NCI-H128 (cell line): ENCODE results near the gene F7.

ENCODE experiments used
- DNase-seq: peaks from one replicate; lab custom pipeline; 2025; ENCODE audit not compliant: unreplicated experiment; lab: John Stamatoyannopoulos, UW

The F7 gene

DNA sequence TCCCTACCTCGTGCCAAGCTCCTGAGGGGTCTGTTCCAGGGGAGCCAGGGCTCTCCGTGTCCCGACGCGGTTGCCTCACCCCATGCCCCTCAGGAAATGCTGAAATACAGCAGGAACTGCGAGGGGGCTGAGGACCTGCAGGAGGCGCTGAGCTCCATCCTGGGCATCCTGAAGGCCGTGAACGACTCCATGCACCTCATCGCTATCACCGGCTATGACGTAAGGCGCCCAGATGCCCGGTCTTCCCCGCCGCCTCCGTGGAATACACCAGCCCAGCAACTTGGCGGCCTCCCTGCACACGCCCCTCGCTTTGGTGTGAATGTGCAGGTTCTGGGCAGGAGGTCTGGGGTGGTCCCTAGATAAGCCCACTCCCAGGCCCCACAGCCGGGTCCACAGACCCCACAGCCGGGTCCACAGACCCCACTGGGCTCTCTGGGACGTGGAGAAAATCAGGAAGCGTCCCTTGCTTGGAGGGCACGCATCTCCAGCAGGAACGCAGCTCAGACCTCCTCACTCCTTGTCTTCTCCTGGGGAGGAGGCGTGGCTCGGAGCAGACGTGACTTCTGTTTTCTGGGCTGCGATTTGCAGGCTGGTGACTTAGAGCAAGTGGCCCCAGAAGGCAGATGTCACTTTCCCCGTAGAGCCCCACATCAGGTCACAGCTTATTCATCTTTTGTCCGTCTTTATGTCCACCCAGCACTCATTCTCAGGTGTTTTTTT, 19.4 kb upstream of the F7 start:
- no peak for DNase-seq

DNA sequence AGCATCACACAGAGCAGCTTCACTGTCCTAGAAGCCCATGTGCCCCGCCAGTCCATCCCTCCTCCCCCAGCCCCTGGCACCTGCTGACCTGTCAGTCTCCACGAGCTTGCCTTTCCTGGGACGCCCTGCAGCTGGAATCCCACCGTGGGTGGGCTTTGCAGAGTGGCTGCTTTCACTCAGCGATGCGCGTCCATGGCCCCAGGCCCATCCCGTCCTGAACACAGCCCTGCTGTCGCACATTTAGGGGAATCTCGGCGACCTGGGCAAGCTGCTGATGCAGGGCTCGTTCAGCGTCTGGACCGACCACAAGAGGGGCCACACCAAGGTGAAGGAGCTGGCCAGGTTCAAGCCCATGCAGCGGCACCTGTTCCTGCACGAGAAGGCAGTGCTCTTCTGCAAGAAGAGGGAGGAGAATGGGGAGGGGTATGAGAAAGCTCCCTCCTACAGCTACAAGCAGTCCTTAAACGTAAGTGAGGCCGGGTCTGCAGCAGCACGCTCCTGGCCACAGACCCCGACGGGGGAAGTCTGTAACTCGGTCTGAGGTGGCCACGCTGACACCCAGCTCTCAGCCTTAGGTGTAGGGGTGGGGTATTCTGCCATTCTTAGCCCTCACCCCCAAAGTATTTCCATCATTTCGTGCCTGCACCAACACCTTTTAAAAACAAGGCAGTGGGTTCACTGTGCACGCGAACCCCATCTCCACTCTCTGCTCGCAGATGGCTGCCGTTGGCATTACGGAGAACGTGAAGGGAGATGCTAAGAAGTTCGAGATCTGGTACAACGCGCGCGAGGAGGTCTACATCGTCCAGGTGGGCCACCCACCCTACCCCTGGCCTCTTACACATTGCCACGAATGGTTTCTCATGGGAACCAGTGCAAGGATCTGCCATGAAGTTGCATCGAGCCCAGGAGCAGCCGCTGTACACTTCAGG, 18.3 kb upstream of the F7 start:
- no peak for DNase-seq

DNA sequence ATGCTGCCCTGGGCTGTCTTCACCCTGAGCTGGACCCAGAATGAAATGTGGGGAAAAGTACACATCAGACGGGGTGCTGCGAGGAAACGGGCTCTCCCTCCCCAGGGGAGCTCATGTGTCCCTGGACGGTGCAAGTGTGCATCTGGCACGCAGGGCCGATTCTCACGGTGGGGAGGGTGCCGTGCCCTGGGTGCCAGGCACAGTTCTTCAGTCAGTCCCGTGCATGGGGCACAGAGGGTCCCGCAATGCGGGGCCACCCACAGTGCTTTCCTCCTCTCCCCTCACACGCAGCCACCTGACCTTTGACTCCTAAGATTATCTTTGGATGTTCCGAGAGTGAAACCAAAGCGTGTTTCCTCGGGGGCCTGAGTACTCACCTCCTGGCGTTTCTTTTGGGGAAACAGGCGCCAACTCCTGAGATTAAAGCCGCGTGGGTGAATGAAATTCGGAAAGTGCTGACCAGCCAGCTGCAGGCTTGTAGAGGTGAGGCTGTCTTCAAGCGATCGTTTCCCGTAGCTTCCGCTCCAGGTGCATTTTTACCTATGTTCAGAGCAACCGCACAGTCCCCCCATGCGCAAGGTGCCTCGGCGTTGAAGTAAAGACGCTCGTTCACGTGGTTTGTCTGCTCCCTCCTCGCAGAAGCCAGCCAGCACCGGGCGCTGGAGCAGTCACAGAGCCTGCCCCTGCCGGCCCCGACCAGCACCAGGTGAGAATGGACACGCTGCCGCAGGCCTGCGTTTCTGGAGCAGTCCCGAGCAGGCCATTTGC, 17.5 kb upstream of the F7 start:
- no peak for DNase-seq

DNA sequence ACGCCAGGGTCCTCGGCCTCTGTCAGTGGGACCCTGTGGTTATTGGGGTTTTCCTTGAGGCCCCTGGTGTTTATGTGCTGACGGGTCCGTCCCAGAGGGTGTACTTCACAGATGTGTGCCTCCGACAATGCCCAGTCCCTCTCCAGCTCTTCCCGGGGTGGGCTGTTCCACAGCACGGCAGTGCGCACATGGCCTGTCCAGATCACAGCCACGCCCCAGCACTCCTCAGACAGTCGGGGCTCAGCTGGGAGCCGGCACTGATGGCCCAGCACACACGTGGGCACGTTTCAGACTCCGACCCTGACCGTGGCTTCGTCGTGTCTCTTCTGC, 16.9 kb upstream of the F7 start:
- DNase-seq, result no peak

DNA sequence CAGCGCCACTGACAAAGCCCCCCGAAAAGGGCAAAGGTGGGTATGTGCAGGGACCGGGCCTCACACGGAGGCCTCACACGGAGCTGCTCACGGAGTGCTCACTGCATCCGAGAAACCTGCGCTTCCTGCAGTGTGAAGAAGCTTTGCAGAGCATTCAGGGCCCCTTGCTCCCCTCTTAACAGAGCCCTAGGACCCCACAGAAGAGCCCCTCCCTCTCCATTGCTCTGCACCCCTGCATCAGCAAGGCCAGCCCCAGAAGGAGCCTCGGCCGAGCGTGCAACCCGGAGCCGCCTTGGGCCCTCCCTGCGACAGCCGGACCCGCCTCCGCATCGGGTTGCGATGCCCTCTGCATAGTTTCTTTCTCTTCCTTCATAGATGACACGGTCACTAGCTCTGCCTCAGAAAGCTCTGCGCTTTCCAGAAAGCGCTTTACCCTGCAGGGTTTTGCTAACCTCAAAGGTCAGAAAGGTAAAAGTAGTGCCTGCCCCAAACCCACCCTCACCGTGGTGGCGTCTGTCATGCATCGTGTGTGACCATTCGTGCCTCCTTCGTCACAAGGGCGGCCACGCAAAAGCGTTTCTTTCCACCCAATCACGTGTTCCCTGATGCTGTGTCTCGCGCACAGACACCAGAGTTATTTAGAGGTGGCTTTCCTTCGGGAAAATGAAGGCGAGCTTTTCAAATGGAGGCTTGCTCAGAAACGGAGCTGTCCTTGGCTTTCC, 15.7 kb upstream of the F7 start:
- no peak for DNase-seq

DNA sequence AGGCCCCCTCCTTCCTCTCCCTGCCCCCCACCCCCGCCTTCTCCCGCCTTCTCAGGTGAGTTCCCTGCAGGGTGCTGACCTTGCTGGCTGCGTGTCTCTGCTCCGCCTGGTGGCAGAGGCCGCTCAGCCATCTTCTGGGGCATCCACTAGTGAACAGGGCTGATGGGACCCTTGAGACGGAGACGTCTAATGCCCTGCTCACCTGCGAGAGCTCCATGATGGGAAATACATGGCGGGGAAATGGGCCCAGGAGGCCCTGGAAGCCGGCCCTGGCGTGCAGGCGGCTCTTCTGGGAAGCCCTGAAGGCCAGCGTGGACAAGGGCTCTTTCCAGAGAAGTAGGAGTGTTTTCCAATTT, 15.2 kb upstream of the F7 start:
- DNase-seq, result no peak

DNA sequence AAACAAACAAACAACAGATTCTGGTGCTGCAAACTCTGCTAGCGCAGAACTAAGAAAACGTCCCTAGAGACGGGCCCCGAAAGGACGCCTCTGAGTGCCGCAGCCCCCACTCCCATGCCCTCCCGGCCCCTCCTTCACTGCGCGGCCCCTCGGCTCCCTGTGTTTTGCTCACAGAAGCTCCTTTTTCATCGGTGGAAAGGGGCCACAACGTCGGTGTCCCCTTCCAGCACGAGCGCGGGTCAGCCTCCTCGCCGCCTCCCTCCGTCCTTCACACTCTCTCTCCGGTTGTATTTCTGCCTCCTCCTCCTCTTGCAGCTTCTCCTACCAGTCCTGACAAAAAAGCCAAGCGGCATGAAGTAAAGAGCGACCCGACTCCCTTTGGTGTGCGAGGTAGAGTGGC, 14.8 kb upstream of the F7 start:
- no peak for DNase-seq

DNA sequence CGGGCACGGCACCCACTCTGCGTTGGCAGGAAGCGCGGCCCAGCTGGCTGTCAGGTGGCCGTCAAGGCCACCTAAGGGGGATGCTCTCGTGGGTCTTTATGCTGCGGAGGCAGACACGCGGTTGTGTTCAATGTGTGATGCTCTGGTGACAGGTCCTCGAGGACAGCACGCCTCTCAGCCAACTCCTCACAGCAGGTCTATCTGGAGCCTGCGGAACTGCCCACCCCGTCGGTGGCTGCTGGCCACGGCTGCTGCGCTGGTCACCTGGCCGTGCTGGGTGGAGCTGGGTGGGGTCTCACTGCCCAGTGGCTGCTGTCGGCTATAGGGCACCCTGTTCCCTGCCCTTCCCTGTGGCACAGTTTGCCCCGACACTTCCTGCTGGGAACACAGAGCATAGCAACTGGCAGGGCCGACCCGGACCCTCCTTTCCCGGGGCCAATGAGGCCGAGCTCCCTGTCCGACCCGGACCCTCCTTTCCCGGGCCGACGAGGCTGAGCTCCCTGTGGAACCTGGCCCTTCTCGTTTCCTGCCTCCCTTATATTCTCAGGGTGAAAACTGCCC, 14.3 kb upstream of the F7 start:
- no peak for DNase-seq

DNA sequence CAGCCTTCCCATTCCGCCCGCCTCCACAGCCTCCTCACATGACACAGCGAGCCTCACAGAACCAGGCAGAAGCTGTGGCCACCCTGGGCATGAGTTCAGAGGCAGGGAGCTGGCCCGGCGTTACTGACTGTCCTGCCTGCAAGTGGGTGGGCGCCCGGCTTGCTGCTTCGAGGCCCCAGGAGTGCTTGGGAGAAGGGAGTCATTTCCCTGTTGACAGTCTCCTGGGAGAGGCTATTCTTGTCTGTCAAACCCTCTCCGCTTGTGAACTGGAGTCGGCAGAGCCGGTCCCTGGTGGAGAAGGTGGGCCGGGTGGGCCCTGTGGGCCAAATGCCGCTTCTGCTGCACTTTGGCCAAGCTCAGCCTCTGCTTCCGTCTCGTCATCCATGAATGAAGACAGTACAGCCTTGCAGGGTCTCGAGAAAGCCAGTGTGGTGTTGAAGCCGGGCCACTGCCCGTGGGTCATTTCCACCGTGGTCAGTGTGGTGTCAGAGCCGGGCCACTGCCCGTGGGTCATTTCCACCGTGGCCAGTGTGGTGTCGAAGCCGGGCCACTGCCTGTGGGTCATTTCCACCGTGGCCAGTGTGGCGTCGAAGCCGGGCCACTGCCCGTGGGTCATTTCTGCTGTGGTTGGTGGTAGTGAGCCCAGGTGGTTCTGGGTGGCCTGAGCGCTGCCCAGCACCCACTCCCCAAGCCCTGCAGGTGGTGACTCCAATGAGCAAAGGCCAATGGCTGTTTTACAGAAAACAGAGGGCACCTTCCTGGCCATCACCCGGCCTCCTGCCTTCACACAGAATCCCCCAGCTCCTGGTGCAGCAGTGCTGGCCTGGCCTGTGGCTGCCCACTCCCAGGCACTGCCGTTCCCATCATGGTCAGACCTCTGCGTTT, 13.5 kb upstream of the F7 start:
- DNase-seq, result no peak

DNA sequence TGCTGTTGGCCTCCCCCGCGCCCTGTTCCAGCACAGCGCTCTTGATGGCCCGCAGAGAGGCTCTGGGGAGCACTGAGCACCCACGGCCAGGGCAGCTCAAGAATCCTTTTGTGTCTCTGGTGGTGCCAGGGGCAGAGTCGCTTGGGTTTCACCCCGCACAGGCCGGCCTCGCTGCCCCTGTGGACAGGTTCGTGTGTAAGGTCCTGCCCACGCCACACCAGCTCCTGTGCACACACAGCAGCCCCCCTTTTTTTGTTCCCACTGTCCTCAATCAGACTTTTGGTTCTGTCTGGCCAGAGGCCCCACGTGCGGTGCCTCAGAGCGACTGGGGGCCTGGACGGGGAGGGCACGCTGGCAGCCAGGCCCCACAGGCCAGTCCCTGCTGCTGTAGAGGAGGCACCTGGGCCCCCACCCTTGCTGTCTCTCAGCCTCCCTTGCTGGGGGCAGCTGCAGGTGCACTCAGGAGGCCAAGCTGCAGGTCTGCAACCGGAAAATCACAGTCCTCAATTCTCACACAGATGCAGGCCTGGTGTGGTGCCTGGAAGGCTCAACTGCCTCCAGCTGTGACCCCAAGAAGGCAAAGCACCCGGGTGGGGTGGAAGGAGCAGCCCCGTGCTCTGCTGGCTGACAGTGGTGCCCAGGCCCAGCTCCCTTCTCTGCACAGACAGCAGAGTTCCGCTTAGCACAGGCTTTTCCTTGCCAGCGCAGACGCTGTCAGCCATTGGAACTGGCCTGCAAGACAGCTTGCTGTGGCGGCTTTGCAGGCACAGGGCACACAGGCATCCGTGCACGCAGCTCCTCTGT, 12.6 kb upstream of the F7 start:
- DNase-seq, result no peak

DNA sequence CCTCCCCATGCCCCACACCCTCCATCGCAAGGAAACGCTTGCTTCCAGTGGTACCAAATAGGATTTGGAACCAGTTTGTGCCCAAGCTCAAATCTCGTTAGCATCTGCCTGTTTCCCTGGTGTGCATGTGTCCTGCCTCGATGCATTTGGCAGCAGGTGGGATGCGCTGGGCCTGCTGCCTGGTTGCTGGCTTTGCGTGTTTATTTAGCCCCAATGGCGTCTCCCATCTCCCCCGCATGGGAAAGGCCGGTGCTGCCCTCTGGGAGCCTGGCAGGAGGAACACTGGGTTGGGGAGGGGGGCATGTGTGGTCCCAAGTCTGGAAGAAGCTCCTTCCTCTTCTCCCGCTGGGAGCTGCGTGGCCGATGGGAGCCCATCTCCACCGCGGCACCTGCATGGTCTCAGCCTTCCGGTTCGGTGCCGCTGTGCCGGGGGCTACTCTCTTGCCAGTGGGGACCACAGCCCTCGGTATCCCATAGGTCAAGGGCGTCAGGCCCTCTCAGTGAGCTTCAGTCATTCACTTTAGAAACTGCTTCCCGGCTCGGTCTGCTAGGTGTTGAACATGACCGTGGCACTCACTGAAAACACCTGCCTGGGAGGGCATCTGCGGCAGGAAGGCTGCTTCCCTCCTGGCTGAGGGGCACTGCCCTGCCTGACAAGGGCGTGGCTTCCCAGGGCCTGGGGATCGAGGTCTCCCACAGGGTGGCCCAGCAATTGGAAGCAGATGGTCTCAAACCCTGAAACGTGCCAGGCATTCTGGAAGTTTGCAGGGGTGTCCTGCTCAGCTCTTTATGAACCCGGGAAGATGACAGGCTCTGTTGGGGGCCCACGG, 11.8 kb upstream of the F7 start:
- no peak for DNase-seq

DNA sequence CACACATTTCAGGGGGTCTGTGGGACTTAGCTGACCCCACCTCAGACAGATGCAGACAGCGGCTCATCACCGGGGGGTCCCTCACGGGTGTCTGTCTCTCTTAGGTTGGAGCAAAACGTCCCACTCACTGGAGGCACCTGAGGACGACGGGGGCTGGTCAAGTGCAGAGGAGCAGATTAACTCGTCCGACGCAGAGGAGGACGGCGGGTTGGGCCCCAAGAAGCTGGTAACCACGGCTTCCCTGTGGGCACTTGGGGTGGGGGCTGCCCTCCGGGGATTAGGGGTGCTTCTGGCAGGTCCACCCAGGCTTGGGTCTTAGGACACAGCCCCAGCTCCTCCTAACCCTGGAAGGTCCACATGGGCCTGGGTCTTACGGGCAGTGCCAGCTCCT, 11.2 kb upstream of the F7 start:
- no peak for DNase-seq

DNA sequence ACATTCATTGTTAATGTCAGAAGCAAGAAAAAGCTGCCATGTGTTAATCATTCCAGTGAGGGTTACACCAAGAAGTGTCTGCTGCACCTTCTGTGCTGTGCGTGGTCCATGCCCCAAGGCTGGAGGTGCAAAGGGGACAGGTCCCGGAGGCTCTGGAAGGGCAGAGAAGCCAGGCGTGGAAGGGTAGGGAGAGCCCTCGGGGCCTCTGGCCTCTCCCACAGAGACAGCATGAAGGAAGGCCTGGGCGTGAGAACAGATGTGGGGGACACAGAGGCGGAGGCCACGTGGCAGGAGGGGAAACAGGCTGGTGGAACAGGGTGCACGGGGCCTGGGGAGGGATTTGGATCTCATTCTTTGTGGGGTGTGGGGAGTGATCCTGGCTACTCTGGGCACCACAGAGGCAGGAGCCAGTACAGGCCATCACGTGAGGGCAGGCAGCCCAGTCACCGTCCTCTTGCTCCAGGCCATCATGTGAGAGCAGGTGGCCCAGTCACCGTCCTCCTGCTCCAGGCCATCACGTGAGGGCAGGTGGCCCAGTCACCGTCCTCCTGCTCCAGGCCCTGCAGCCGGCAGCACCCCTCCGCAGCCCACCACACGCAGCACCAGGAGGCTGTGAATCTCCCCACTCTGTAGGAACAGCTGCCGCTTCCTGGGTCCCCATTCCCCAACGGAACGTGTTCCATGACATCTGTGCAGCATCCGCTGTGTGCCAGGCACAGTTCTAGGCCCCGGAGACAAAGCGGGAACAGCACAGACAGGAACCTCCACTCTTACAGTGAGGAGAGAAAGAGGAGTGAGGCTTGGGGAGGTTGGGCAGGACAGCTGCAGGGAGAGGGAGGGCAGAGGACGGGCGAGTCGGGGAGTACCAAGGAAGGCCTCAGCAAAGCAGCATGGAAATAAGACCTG, 10.2 kb upstream of the F7 start:
- DNase-seq, result no peak

DNA sequence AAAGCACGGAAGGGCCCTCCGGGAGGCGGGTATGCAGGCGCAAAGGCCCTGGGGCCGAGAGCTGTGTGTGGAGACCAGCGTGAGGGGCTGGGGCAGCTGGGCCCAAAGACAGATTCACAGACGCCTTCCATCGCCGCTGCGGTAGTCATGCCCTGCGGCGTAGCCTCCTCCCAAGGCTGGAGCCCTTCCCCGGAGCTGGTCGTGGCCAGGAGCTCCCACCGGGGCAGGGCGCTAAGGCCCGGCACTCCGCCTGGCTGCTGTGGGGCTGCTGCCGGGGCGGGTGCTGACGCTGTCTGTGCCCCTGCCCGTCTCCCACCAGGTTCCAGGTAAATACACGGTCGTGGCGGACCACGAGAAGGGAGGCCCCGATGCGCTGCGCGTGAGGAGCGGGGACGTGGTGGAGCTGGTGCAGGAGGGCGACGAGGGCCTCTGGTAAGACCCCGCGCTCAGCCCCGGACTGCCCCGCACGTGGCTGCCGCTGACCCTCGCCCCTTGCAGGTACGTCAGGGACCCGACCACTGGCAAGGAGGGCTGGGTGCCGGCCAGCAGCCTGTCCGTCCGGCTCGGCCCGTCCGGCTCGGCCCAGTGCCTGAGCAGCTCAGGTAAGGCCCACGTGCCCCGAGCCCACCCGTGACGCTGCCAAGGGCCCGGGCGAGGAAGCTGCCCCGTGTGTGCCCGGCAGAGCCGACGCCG, 9.4 kb upstream of the F7 start:
- no peak for DNase-seq

DNA sequence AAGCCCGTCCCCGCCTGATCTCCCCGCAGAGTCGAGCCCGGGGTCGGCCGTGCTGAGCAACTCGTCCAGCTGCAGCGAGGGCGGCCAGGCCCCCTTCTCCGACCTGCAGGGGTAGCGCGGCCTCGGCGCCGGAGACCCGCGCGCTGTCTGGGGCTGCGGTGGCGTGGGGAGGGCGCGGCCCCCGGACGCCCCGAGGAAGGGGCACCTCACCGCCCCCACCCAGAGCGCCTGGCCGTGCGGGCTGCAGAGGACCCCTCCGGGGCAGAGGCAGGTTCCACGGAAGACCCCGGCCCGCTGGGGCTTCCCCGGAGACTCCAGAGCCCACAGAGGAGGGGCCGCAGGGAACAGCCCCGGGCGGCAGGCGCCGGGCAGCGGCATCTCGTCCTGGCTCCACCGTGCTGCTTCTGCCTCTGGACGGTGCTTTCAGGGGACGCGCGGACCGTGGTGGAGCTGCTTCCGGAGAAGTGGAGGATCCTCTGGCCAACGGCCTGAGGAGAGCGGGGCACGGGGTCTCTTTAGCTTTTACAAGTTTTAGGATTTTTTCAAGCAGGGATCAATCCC, 8.8 kb upstream of the F7 start:
- no peak for DNase-seq

DNA sequence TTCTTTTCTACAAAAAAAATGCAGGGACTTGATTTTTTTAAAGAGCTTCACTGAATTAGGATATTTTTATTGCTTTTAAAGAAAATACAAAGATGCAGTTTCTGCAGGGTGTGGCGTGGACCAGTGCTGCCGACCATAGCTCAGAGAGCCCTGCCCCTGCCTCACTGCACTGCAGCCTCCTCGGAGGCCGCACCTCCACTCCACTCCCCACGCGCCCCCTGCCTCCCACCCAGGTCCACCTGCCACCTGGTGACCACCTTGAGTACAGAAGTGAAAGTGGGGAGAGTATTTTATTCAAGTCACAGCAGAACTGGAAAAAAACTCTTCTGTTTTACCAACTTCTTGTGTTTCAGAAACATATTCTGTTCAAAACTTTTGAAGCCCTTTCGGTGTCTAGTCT, 7.9 kb upstream of the F7 start:
- no peak for DNase-seq
